PC-3 (cell line): ENCODE measurements around the gene FOXO6.

ENCODE experiments used
- CTCF ChIP-seq: fragments of 300-600 bp; sonication (generic); conservative IDR thresholded peaks from 2 replicates; pipeline ENCODE4 v1.5.1; 2017; ENCODE audit warnings: antibody characterized with exemption, low read depth, mild to moderate bottlenecking, low read length
- EZH2 ChIP-seq: fragments of 300-600 bp; sonication (generic); IDR thresholded peaks from one replicate; pipeline ENCODE4 v1.6.1; 2017; ENCODE audit warnings: antibody characterized with exemption, mild to moderate bottlenecking, low read length; ENCODE audit not compliant: unreplicated experiment
- EZH2phosphoT487 ChIP-seq: fragments of 300-600 bp; sonication (generic); IDR thresholded peaks from 2 replicates; pipeline ENCODE4 v1.6.1; 2018; ENCODE audit warnings: mild to moderate bottlenecking, antibody characterized with exemption, low read length, borderline replicate concordance

DNA sequence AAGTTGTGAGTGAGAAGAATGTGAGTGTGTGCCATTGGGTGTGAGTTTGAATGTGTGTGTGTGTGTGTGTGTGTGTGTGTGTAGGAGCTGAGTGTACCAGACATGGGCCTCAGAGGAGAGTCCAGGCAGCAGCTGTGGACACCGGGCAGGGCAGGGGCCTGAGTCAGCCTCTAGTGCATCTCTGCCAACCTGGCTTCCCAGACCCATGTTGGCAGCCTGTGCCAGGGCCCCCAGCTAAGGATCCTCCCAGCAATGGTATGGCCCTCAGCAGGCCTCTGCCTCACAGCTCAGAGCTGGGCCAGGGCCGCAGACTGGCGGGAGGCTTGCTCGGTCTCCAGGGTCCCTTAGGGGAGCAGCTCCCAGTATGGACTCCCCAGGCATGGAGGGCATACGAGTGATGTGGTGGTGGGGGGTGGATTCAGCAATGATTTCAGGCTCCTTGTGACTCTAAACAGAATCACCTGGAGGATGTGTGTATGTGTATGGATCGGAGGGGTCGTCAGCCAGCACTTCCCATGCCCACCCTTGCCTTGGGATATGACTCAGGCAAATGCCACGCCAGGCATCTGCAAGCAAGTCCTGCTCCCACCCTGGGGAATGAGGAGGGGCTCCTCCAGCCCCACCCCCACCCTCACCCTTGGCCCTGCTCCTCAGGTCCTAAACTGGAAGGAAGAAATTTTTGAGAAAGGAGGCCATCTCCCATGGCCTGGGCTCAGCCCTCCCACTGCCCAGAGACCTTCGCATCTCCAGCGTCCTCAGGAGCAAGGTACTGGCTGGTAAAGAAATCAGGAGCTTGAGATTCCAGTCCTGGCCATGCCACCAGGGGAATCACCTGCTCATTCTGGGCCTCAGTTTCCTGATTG, 1.8 kb upstream of the FOXO6 start:
- no peak for TF ChIP-seq CTCF
- no peak for TF ChIP-seq EZH2phosphoT487
- TF ChIP-seq EZH2, result no peak
